Dendritic cell treated with granulocyte-macrophage colony-stimulating factor and Interleukin-4, amounts not matched to agents 40 ng/mL and 50 ng/mL, for 4 days (primary cell): ENCODE results near the gene ASPRV1.

Experiments
- H3K27ac Mint-ChIP-seq: one replicate; pipeline ENCODE4 v1.8.0; 2022; ENCODE audit warnings: mild to moderate bottlenecking, mixed read lengths
- H3K27me3 Mint-ChIP-seq: one replicate; pipeline ENCODE4 v1.8.0; 2022; ENCODE audit warnings: mild to moderate bottlenecking, mixed read lengths
- H3K36me3 Mint-ChIP-seq: one replicate; pipeline ENCODE4 v1.8.0; 2022; ENCODE audit warnings: low read depth, mixed read lengths
- H3K4me1 Mint-ChIP-seq: one replicate; pipeline ENCODE4 v1.8.0; 2022; ENCODE audit warnings: low read depth, mixed read lengths
- H3K4me3 Mint-ChIP-seq: one replicate; pipeline ENCODE4 v1.8.0; 2022; ENCODE audit warnings: mild to moderate bottlenecking, moderate library complexity, mixed read lengths
- H3K9me3 Mint-ChIP-seq: one replicate; pipeline ENCODE4 v1.8.0; 2022; ENCODE audit warnings: mixed read lengths
- intact Hi-C: fragments of 100-400 bp; cut with micrococcal nuclease; formaldehyde crosslinking; loops from one replicate; pipeline ENCODE4 v1.15.0; 2022

ASPRV1 gene

DNA sequence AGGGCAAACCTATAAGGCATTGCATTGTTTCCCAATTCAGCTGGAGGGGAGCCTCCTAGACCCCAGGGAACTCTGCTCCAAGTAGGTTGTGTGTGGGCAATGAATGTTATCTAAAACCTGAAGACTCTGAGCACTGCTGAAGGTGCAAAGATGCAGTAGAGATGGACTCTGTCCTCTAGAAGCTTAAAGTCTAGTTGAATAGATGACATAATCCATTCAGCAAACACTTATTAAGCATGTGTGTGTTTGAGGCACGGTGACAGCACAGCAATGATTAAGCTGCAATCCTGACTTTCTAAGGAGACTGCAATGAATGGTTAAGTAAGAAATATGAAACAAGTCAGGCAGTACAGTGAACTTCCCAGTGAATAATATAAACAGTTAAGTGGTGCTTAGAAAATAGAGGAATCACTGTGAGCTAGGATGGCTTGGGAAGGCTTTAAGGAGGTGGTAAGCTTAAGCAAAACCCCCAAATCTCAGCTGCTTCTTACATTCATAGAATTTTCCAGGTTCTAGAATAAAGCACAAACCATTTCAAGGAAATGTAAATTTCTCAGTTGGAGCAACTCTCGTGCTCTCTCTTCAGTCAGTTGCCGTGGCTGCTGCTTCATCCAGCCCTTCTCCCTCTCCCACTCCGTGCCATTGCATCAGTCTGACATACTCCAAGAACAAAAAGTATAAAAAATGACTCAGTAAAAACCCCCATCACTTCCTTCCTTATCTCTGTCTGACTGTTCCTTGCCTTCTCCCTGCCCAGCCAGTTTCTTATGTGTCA is 27.4 kb downstream of the ASPRV1 start:
- H3K27me3 Mint-ChIP-seq: no peaks in the 10 kb centered on the region
- no peaks in the 10 kb centered on the region for H3K9me3 Mint-ChIP-seq
- no peak overlapping the region for H3K4me3 Mint-ChIP-seq
- peaks cover 72% of the 10 kb centered on the region for H3K4me1 Mint-ChIP-seq
- intact Hi-C loops: no loop called here
- H3K36me3 Mint-ChIP-seq: peaks cover 70% of the 10 kb centered on the region
- H3K27ac Mint-ChIP-seq: peak overlapping the region; percentile 90

DNA sequence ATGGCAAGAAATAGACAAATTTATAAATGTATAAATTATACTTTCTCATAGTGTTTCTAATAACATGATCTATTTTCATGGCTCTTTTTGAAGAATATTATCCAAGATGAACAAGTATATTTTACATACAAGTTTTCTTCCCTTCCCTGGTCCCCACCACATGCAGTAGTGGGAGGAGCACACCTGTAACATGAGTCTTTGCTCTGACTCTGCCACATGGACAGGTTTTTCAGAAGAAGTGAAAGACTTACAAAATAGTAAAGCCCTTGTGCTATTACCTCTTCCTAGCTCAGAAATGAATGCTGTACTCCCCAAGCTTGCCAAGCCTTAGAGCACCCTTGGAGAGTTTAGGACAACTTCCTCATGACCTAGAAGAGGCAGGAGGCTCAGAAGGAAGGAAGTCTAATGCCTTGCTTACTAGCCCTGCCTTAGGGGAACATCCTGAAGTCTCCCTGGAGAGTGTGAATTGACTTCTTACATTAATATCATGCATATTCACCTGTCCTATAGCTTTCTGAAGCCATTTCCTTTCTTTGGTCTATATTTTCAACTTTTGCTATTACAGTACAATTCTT is 28.1 kb downstream of the ASPRV1 start:
- Mint-ChIP-seq H3K27ac (peak overlapping the region; percentile 90), H3K4me1 (peaks cover 72% of the 10 kb centered on the region), H3K4me3 (no peak overlapping the region), H3K9me3 (no peaks in the 10 kb centered on the region), H3K27me3 (no peaks in the 10 kb centered on the region), H3K36me3 (peaks cover 70% of the 10 kb centered on the region)
- intact Hi-C loops: no loop called here

DNA sequence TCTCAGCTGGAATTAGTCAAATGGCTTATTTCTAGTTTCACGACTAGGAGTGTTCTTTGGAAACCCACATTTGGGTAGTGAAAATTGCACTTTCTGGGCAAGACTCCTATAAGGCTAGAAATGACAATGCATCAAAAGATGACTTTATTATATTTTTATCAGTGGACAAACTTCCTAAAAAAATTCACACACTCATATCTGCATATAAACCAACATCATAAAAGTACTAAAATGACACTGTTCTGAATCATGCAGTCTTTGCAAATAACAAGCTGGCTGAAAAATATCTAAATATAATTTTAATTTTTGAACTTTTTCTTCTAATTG is 28.9 kb downstream of the ASPRV1 start:
- Mint-ChIP-seq H3K4me1 (peaks cover 75% of the 10 kb centered on the region), H3K36me3 (peaks cover 69% of the 10 kb centered on the region), H3K4me3 (no peak overlapping the region), H3K27ac (peak overlapping the region; percentile 90), H3K27me3 (no peaks in the 10 kb centered on the region), H3K9me3 (no peaks in the 10 kb centered on the region)
- intact Hi-C loops: no loop called here

DNA sequence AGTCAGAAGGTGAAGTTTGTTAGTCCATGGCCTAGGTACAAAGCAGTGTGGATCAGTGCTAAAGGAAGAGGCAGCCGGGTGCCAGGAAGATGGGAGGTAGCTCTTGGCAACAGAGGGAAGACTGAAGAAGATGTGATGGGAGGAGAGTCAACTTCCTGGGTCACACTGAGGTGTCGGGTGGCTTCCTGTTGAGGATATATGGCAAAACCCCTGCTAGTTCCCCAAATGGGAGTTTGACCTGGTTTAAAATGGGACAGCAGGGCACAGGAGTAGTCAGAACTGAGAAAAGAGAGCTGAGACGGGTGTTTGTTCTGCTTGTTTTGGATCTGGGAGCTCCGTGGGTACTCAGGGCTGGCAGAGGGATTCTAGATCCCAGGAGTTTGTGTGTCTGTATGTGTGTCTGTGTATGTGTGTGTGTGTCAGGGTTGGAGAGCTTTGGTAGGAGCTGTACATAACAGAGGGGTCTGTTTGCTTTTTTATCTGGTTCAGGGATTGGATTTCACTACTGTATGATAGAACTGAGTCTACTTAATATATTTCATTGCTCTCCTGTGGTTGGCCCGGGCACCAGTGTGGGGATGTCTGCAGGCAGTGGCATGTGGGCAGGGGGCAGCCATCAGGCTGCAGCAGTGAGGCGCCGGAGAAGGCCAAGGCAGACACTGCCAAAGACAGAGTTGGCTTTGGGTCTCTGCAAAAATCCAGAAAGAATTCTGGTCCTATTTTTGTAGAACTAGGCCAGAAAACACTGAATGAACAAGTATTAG is 29.4 kb downstream of the ASPRV1 start:
- Mint-ChIP-seq H3K4me1 (peaks cover 75% of the 10 kb centered on the region), H3K9me3 (no peaks in the 10 kb centered on the region), H3K27me3 (no peaks in the 10 kb centered on the region), H3K27ac (peak overlapping the region; percentile 90), H3K36me3 (peaks cover 68% of the 10 kb centered on the region), H3K4me3 (peak overlapping the region; percentile 2)
- intact Hi-C loops: no loop called here

DNA sequence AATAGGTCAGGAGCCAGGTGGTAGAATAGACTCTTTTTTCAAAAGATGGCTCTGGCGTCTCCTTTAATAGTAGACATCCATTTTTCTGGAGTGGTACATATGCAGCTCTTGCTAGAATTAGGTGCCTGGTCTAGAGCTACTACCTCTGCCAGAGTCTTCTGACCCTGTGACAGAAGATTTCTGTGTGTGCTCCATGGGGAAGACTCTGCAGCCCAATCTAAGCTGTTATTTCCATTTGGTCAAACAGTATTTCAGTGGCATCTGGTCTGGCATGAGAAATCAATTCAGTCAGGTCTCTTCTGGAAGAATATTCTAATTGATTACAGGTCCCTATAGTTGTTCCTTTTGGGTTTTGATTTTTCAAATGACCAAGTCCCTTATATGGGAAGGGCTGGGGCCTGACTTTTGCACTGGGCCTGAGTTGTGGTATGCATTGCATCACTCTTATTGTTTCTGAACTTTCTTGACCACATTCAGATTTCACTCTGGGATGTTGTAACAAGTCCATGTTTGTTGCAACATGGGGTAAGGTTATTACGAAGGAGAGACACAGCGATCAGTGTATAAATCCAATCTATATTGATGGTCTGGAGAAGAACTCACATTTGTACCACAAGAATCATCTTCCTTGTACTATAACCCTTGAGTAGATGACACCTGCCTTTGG is 34.4 kb downstream of the ASPRV1 start:
- intact Hi-C loops: no loop called here
- Mint-ChIP-seq H3K4me1 (peaks cover 66% of the 10 kb centered on the region), H3K36me3 (peaks cover 93% of the 10 kb centered on the region), H3K9me3 (no peaks in the 10 kb centered on the region), H3K27me3 (no peaks in the 10 kb centered on the region), H3K27ac (no peak overlapping the region), H3K4me3 (no peak overlapping the region)

DNA sequence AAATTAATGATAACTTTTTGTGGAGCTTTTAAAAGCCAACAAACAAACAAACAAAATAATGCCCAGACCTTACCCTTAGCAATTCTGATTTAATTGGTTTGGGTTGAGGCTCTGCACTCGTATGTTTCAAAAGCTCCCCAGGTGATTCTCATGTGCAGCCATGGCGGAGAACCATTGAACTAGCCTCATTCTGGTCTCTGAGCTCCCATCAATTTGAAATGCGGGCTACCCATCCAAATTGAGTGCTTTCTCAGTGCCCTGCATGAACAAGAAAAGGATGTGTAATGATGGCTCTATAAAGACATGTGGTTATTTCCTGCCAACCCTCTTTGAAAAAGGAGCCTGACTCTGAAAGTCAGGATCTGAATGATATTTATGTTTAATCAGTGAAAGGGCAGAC is 38.3 kb downstream of the ASPRV1 start:
- intact Hi-C loops: no loop called here
- H3K4me1 Mint-ChIP-seq: peaks cover 45% of the 10 kb centered on the region

DNA sequence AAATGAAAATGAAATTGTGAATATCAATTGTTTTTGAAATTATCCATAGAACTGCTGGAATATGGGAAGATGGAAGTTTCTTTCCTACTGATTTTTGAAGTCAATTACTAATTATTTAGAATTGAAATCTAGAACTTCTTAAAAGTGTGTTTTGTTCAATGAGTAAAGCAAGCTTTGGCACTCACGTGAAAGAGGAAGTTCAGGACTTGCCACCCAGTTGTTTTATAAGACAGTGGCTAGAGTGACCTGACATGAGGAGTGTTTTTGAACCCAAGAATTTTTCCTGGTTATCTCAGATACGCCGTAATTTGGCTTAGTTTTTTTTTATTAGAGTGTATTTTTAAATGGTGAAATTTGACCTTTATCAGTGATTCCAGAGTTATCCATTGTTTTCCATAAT is 43.0 kb downstream of the ASPRV1 start:
- no peaks in the 10 kb centered on the region for H3K27me3 Mint-ChIP-seq
- intact Hi-C loops: no loop called here
- H3K27ac Mint-ChIP-seq: peak overlapping the region; percentile 88
- no peaks in the 10 kb centered on the region for H3K9me3 Mint-ChIP-seq
- H3K36me3 Mint-ChIP-seq: peaks cover 64% of the 10 kb centered on the region
- H3K4me3 Mint-ChIP-seq: peak overlapping the region; percentile 61
- H3K4me1 Mint-ChIP-seq: peaks cover 31% of the 10 kb centered on the region

More for the DNA sequence above, 38.3 kb downstream of the ASPRV1 start:
- H3K36me3 Mint-ChIP-seq: peaks cover 87% of the 10 kb centered on the region
- H3K9me3 Mint-ChIP-seq: no peaks in the 10 kb centered on the region
- H3K4me3 Mint-ChIP-seq: no peak overlapping the region
- H3K27ac Mint-ChIP-seq: no peak overlapping the region
- no peaks in the 10 kb centered on the region for H3K27me3 Mint-ChIP-seq

DNA sequence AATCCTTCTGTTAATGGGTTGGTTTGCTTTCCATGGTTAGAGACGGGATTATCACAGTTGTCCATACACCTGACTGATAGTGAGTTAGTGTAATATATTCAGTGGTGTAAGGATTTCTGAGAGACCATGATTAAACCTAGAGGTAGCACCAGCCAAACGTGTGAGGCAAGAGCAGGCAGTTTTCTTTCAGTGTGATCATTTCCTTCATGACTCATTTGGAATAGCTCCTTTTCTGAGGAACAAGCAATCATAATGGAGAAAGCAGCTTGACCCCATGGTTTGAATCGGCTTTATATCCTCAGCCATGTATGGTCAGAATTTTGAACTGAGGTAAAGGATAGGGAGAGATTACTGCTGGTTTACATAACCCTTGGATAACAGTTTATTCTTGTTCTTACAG is 43.6 kb downstream of the ASPRV1 start:
- intact Hi-C loops: no loop called here

DNA sequence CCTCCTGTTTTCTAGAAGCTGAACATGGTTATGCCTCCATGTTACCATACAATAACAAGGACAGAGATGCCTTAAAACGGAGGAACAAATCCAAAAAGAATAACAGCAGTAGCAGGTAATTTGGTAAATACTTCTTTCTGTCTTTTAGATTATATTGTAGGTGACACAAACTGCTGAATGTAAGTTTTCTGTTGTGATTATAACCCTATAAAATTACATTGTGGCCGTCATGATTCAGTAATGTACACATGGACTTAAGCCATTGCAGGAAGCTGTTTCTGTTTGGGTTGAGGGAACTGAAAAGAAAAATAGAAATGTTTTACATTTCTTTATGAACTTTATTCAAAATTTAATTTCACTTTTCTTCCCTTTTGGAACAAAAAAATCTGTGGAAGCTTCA is 45.3 kb downstream of the ASPRV1 start:
- peaks cover 20% of the 10 kb centered on the region for H3K4me1 Mint-ChIP-seq
- no peaks in the 10 kb centered on the region for H3K9me3 Mint-ChIP-seq
- H3K36me3 Mint-ChIP-seq: peaks cover 47% of the 10 kb centered on the region
- peak overlapping the region; percentile 91 for H3K27ac Mint-ChIP-seq
- H3K27me3 Mint-ChIP-seq: no peaks in the 10 kb centered on the region
- intact Hi-C loops: no loop called here
- peak overlapping the region; percentile 83 for H3K4me3 Mint-ChIP-seq

More for the DNA sequence above, 43.6 kb downstream of the ASPRV1 start:
- Mint-ChIP-seq H3K4me1 (peaks cover 26% of the 10 kb centered on the region), H3K4me3 (peak overlapping the region; percentile 61), H3K27ac (peak overlapping the region; percentile 88), H3K9me3 (no peaks in the 10 kb centered on the region), H3K36me3 (peaks cover 62% of the 10 kb centered on the region), H3K27me3 (no peaks in the 10 kb centered on the region)

DNA sequence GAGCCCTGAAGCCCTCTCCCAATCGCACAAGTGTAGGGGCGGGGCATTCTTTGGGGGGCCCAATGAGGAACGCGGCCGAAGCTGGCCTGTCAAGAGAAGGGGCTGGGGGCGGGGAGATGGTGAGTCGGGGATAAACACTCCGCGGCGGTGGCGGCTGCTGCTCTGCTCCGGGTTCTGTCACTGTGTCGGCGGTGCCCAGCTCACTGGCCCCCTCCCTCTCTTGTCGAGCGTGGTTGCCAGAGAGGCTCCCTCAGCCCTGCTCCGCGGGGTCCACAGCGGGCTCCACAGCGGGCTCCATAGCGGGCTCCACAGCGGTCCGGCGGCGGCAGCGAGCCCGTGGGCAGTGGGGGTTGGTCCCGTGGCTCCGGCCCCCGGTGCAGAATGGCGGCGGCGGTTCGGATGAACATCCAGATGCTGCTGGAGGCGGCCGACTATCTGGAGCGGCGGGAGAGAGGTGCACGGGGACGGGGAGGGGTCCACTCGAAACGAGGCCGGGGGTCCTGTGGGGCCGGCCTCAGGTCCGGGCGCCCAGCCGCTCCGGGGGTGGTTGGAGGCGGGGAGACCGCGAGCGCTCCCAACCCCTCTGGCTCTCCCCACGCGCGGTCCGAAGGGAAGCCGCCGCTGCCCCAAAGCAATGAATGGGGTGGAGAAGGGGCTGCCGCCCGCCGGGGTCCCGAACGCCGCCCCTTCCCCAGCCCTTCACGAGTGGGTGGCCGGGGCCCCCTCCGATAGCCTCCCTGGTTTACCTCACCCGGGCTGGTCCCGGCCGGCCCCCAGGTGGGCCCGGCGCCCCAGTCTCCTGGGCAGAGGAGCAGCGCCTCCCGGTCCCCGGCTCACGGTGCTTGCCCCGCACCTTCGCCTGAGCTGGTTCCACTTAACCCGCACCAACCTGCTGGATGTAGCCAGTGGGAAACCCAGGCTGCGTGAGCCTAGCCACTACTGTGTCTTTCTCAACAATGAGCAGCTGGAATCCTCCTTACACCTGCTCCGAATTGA is 46.2 kb downstream of the ASPRV1 start, which contains the start of gene MXD1:
MXD1 (plus strand) TSS at position 160 of the 996 bp plus-strand sequence; CDS start at position 382, 222 bp downstream.
- Mint-ChIP-seq H3K4me3 (peak within 1 kb of the TSS; percentile 83), H3K27ac (peak within 1 kb of the TSS; percentile 91), H3K9me3 (no peaks in the 10 kb centered on the region), H3K4me1 (peaks cover 16% of the 10 kb centered on the region), H3K27me3 (no peaks in the 10 kb centered on the region), H3K36me3 (peaks cover 43% of the 10 kb centered on the region)
- intact Hi-C loops: loop anchor here (1.0 to 5.0 kb wide), 4 partner anchors 156 to 387 kb away; partner anchors contain the start of genes FAM136A and PCBP1

DNA sequence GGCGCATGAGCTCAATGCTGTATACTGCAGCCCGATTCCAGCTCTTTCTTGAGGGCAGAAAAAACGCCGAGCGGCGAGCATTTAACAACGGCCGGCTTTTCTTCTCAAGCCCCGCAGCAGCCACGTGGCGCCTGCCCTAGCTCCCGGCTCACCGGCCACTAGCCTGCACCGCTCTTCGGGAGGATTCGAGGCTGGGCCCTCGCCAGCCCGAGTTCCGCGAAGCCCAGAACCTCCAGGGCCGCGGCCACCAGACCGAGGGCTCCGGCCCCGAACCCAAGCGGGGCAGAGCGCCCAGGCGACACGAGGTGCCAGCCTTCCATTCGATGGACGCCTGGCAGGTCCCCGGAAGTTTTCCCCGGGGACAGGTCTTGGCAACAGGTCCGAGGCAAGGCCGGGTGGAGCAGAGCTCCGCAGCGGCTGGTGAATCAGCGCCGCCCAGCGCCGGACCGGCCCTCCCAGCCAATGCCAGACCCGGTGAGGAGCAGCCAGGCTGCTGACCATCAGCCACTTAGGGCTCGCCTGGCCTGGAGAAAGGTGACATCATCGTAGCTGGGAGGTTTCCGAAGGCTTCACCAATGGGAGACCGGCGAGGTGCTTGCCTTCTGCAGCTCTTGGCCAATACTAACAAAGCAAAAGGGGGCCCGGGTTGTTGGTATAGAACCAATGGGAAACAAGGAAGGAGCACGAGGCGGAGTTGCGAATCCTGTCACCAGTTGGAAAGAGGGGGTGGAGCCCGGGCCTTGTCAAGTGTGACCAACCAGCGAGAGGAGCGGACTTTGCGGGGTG is 47.1 kb downstream of the ASPRV1 start:
- Mint-ChIP-seq H3K4me1 (peaks cover 15% of the 10 kb centered on the region), H3K9me3 (no peaks in the 10 kb centered on the region), H3K4me3 (peak overlapping the region; percentile 83), H3K36me3 (peaks cover 43% of the 10 kb centered on the region), H3K27ac (peak overlapping the region; percentile 91), H3K27me3 (no peaks in the 10 kb centered on the region)
- intact Hi-C loops: loop anchor here (1.0 to 5.0 kb wide), 4 partner anchors 156 to 388 kb away; partner anchors contain the start of genes FAM136A and PCBP1

DNA sequence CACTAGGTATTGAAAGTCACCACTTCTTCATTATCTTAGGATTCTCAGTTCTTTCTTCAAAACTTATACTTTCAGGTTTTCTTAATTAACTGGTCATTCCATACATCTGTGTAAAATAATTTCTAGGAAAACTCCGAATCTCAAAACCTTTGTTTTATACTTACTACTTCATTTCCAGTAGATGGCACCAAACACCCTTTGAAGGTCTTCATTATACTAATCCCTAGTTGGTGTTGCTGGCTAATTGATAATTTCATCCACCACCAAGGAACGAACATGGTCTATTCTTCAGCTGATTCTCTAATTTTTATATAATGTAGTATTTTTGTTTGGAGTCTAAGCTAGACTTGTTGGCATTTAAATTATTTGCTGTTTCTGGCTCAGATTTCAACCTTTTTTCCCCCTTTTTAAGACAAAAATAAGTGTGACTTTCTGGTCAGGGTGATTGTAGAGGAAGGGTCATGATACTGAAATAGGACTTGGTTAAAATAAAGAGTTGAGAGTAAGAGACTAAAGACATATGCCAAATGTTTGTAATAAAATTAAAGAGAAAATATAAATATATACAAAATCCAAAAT is 49.4 kb downstream of the ASPRV1 start:
- H3K36me3 Mint-ChIP-seq: peaks cover 51% of the 10 kb centered on the region
- peak overlapping the region; percentile 48 for H3K27ac Mint-ChIP-seq
- H3K27me3 Mint-ChIP-seq: no peaks in the 10 kb centered on the region
- H3K9me3 Mint-ChIP-seq: no peaks in the 10 kb centered on the region
- H3K4me3 Mint-ChIP-seq: no peak overlapping the region
- intact Hi-C loops: loop anchor here (5.0 kb wide), 1 partner anchor 390 kb away; the partner anchor contains the start of gene FAM136A
- H3K4me1 Mint-ChIP-seq: peaks cover 5% of the 10 kb centered on the region
